ENCODE measurements around the gene MPRIP.
A peak's percentile ranks its signal among the peaks of the same experiment; 100 is the strongest.
"Not testable (repeated sequence)": the region's sequence is repeated elsewhere in the genome, so short reads cannot be mapped to it uniquely, and the experiment has no call there.

MPRIP gene

GRCh38 chr17:17144916-17145665, 102.8 kb downstream of the MPRIP start:
- in situ Hi-C loops (cut with HindIII; ENCODE audit: low pct_ligation_motif_present, low pct_unique_long_range_greater_than_20kb, low sequenced_read_pairs) = no loop called here

GRCh38 chr17:17146786-17147406, 104.6 kb downstream of the MPRIP start:
- in situ Hi-C loops (cut with HindIII; ENCODE audit: low pct_ligation_motif_present, low pct_unique_long_range_greater_than_20kb, low sequenced_read_pairs) = no loop called here
- DNase-seq = no peak

More at GRCh38 chr17:17144916-17145665, 102.8 kb downstream of the MPRIP start:
- no peak for DNase-seq

DNA sequence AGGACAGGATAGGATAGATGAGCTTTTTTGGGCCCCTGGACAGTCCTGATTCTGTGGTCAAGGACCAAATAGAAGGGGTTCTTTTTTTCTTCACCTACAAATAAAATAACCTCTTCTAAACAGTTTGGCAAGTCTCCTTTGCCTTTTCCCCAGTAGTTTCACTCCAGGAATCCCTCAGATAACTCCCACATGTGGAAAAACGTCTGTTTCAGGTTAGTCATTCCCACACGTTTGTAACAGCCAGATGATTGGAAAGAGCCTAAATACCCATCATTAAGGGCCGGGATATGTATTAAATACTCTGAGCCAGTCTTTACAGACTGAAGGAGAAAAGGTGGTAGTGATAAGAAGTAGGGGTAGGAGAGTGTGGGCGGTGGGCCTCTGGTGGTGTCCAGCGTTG, 105.6 kb downstream of the MPRIP start:
- DNase-seq = no peak
- in situ Hi-C loops (cut with HindIII; ENCODE audit: low pct_ligation_motif_present, low pct_unique_long_range_greater_than_20kb, low sequenced_read_pairs) = no loop called here

- in situ Hi-C loops (cut with HindIII; ENCODE audit: low pct_ligation_motif_present, low pct_unique_long_range_greater_than_20kb, low sequenced_read_pairs) = no loop called here
- no peak for DNase-seq
Measured at GRCh38 chr17:17149520-17150447, 107.5 kb downstream of the MPRIP start.

- no peak for DNase-seq
- in situ Hi-C loops (cut with HindIII; ENCODE audit: low pct_ligation_motif_present, low pct_unique_long_range_greater_than_20kb, low sequenced_read_pairs) = no loop called here
Measured at GRCh38 chr17:17150448-17150800, 108.2 kb downstream of the MPRIP start.

DNA sequence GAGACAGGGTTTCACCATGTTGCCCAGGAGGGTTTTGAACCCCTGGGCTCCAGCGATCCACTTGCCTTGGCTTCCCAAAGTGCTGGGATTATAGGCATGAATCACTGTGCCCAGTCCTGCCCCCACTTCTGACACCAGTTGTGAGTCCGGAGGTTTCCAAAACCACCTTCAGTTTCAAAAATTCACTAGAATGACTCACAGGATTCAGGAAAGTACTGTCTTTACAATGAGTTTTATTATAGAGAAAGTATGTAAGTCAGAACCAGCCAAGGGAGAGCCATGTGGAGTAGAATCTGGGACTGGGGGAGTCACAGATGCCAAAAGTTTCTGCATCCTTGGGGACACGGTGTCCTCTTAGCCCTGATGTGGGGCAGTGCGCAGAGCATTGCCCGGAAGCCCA, 108.8 kb downstream of the MPRIP start:
- DNase-seq = peak; percentile 94
- in situ Hi-C loops (cut with HindIII; ENCODE audit: low pct_ligation_motif_present, low pct_unique_long_range_greater_than_20kb, low sequenced_read_pairs) = no loop called here

DNA sequence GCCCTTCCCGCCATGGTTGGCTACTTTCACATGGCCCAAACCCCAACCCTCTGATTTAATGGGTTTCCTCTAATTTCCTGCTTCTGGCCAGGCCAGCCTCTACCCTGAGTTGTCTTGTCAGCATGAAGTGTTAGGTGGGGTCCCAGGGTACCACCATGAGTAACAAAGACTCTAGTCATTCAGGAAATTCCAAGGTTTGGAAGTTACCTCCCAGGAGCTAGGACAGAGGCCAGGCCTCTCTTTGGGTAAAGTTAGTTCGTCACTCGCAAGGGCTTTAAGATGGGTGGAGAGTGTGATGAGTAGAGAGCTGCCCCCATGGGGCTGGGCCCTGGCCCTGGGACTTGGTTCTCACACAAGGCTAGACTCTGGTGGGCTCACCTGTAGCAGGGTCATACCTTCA, 109.3 kb downstream of the MPRIP start:
- DNase-seq = peak; percentile 80
- in situ Hi-C loops (cut with HindIII; ENCODE audit: low pct_ligation_motif_present, low pct_unique_long_range_greater_than_20kb, low sequenced_read_pairs) = no loop called here

GRCh38 chr17:17151962-17152361, 109.7 kb downstream of the MPRIP start:
- peak; percentile 99 for DNase-seq
- in situ Hi-C loops (cut with HindIII; ENCODE audit: low pct_ligation_motif_present, low pct_unique_long_range_greater_than_20kb, low sequenced_read_pairs) = no loop called here

DNA sequence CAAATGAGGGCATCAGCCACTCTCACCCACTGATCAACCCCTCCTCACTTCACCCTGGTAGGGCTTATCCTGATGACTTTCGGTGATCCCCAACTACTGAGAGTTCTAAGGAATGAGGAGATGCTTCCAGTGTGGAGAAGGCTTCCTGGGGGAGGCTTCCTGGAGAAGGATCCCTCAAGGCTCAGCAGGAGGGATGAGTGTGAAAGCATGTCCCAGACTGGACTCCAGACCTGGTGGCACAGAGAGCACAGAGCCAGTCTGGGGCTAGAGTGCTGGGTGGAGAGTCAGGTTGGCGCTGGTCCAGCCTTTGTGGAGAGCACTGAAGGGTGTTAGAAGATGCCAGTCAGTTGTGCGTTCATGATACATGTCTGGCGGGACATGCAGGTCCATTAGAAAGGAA, 110.1 kb downstream of the MPRIP start:
- in situ Hi-C loops (cut with HindIII; ENCODE audit: low pct_ligation_motif_present, low pct_unique_long_range_greater_than_20kb, low sequenced_read_pairs) = no loop called here
- peak; percentile 61 for DNase-seq

- no peak for DNase-seq
- in situ Hi-C loops (cut with HindIII; ENCODE audit: low pct_ligation_motif_present, low pct_unique_long_range_greater_than_20kb, low sequenced_read_pairs) = no loop called here
Measured at GRCh38 chr17:17153071-17153470, 110.8 kb downstream of the MPRIP start.

GRCh38 chr17:17153709-17154108, 111.5 kb downstream of the MPRIP start:
- no peak for DNase-seq
- in situ Hi-C loops (cut with HindIII; ENCODE audit: low pct_ligation_motif_present, low pct_unique_long_range_greater_than_20kb, low sequenced_read_pairs) = no loop called here

DNA sequence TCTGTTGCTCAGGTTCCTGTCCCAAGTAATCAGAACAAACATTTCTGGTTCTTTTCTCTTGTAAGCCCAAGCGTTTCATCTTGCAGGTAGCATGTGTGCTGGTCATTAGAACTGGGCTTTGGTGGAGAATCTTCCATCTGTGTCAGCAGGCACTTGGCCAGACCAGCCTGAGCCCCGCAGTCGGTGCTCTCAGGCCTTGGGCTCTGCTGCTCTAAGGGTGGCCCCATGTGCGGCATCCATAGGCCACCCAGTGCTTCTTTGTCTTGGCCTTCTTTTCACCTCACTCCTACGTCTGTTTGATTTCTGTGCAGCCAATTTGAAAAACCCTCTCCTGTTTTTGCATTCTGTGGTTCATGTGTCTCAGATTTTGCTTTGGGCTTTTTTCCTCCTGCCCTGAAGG, 112.3 kb downstream of the MPRIP start:
- in situ Hi-C loops (cut with HindIII; ENCODE audit: low pct_ligation_motif_present, low pct_unique_long_range_greater_than_20kb, low sequenced_read_pairs) = no loop called here
- DNase-seq = no peak

DNA sequence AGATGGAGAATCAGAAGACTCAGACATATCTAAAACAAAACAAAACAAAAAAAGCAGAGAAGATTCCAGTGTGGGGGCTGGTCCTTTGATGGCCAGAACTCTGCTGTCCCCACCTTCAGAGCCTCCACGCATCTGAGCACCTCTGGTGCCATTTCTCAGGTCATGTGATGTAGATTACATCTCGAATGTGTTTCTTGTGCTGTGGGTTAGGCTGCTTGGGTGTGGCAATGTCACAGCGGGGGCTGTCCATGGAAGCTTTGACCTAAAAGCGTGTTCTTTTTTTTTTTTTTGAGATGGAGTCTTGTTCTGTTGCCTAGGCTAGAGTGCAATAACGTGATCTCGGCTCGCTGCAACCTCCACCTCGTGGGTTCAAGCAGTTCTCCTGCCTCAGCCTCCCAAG, 112.7 kb downstream of the MPRIP start:
- no peak for DNase-seq
- in situ Hi-C loops (cut with HindIII; ENCODE audit: low pct_ligation_motif_present, low pct_unique_long_range_greater_than_20kb, low sequenced_read_pairs) = no loop called here

- in situ Hi-C loops (cut with HindIII; ENCODE audit: low pct_ligation_motif_present, low pct_unique_long_range_greater_than_20kb, low sequenced_read_pairs) = no loop called here
Measured at GRCh38 chr17:17155568-17155967, 113.3 kb downstream of the MPRIP start.

DNA sequence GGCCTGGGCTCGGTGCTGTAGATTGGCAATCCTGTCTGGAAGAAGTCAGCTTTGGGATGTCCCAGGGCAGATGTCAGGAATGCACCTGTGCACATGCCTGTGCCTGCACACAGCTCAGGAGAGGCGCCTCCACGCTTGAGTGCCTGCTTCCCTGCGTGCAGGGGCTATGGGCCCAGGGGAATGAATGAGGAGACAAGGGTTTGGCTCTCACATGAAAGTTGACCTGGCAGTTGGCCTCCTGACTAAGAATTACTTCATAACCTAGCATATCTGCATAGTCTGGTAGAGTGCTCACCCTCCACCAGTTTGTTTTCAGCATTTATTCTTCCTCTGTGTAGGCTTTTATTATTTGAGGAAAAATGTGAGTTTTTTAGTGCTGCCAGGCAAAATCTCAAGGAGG, 113.8 kb downstream of the MPRIP start:
- DNase-seq = peak; percentile 86
- in situ Hi-C loops (cut with HindIII; ENCODE audit: low pct_ligation_motif_present, low pct_unique_long_range_greater_than_20kb, low sequenced_read_pairs) = no loop called here

More at GRCh38 chr17:17155568-17155967, 113.3 kb downstream of the MPRIP start:
- DNase-seq = peak; percentile 46

- in situ Hi-C loops (cut with HindIII; ENCODE audit: low pct_ligation_motif_present, low pct_unique_long_range_greater_than_20kb, low sequenced_read_pairs) = no loop called here
- DNase-seq = peak; percentile 16
Measured at GRCh38 chr17:17156511-17156910, 114.3 kb downstream of the MPRIP start.

DNA sequence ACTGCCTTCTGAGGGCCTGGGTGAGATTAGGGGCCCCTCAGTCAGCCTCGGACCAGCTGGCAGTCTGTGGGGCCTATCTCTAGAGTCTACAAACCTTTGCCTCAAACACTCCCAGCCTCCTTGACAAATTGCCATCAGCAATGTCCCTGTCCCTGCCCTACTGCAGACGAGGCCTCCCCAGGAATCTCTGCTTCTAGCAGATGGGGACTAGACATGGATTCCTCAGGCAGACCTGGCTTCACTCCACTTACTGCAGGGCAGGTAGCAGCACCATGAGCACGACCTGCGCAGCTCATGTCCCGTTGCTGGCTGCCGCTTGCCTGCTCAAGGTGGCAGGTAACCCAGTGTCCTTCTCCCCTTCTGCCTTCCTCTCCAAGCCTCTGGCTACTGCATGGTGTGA, 114.8 kb downstream of the MPRIP start:
- in situ Hi-C loops (cut with HindIII; ENCODE audit: low pct_ligation_motif_present, low pct_unique_long_range_greater_than_20kb, low sequenced_read_pairs) = no loop called here
- no peak for DNase-seq

- DNase-seq = not testable (repeated sequence)
Measured at GRCh38 chr17:17158506-17158905, 116.2 kb downstream of the MPRIP start.

DNA sequence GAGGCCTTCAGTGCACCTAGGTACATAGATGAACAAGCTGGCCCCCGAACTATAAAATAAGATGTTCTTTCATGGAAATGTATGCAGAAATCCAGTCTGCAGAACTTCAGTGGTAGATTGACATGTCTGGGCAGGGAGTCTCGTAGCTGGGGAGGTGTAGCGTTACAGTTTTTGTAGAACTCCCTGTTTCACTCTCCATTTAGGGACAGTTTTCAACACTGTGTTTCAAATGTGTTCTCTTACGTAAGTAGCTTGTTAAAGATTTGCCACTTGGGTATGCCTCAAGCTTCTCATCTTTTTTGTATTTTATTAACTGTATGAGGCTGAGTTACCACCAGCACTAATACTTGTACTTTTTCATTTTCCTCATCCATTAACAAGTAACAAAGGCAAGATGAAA, 117.3 kb downstream of the MPRIP start:
- no peak for DNase-seq
- in situ Hi-C loops (cut with HindIII; ENCODE audit: low pct_ligation_motif_present, low pct_unique_long_range_greater_than_20kb, low sequenced_read_pairs) = no loop called here

More at GRCh38 chr17:17158506-17158905, 116.2 kb downstream of the MPRIP start:
- in situ Hi-C loops (cut with HindIII; ENCODE audit: low pct_ligation_motif_present, low pct_unique_long_range_greater_than_20kb, low sequenced_read_pairs) = not testable (repeated sequence)

Measured in ACHN (cell line).